ENCODE data around the gene EIF4E1B. TPM values are rescaled to one million over a fixed set of nuclear protein-coding genes. Genes with fewer than 3 reads are reported as not detected.

The EIF4E1B gene
- polyA plus RNA-seq, 3 donors, result 0.20 TPM; not detected in 2

GRCh38 chr5:176654856-176655255, 24.4 kb downstream of the EIF4E1B start:
- WGBS, 3 donors, result 94 to 97% (median 96%) methylated on average over 12 to 14 of the region's 14 CpGs
- no peak overlapping the region for H3K27ac ChIP-seq (ENCODE audit: low read depth, low read length)

DNA sequence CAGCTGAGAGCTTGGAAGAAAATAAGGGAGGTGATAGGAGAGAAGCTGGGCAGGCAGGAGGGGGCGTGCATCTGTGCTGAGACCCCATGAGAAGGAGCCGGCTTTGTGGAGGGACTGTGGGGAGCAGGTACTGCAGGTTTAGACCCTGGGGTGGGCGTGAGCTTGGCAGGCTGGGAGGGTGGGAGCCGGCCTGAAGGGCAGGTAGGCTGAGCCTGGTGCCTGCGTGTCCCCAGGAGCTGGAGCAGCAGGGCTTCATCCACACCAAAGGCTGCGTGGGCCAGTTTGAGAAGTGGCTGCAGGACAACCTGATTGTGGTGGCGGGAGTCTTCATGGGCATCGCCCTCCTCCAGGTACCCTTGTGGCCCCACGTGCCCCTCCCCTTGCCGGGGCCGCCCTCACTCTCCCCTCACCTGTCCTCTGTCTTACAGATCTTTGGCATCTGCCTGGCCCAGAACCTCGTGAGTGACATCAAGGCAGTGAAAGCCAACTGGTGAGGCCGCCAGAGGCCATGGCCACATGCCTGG, 26.1 kb downstream of the EIF4E1B start:
- 84 to 95% (median 90%) methylated on average over 12 to 13 of the region's 13 CpGs for WGBS, 3 donors
- H3K27ac ChIP-seq (ENCODE audit: low read depth, low read length), result no peak overlapping the region

- no peak overlapping the region for H3K27ac ChIP-seq (ENCODE audit: low read depth, low read length)
- 43 to 61% (median 50%) methylated on average over 12 to 14 of the region's 14 CpGs for WGBS, 3 donors
These were observed 27.6 kb downstream of the EIF4E1B start for GRCh38 chr5:176658007-176658599.

GRCh38 chr5:176658817-176659511, 28.5 kb downstream of the EIF4E1B start:
- 32 to 70% (median 35%) methylated on average over 11 of the region's 11 CpGs for WGBS, 3 donors

DNA sequence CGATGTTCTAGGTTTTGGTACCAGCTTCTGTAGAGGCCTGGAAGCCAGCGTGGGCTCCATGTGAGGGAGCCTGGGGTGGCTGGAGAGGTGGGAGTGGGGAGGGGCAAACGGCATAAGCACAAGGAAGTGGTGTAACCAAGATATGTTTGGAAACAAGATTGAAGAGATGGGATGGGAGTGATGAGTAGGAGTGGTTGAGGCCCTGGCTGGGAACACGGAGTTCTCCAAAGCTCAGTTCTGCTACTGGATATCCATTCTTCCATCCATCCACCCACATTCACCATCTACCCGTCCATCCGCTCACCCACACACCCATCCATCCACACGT, 29.0 kb downstream of the EIF4E1B start:
- WGBS, 3 donors, result 75 to 76% (median 75%) methylated on average over 6 to 7 of the region's 7 CpGs
- H3K27ac ChIP-seq (ENCODE audit: low read depth, low read length), result no peak overlapping the region

More at GRCh38 chr5:176658817-176659511, 28.5 kb downstream of the EIF4E1B start:
- H3K27ac ChIP-seq (ENCODE audit: low read depth, low read length), result no peak overlapping the region

DNA sequence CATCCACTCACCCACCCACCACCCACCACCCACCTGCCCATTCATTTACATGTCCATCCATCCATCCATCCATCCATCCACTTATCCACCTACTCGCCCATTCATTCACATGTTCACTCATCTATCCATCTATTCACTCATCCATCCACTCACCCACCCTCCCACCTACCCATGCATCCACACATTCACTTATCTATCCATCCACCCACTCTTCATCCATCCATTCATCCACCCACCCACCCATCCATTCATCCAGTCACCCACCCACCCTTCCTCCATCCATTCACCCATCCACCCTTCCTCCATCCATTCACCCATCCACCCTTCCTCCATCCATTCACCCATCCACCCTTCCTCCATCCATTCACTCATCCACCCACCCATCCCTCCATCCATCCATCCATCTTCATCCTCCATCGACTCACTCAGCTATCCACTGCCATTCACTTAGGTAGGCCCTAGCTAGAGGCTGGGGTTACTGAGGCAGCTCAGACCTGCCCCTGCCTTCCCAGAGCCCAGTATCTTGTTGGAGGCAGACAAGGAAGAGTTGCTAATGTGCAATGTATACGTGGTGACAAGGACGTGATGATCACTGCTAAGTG, 29.5 kb downstream of the EIF4E1B start:
- WGBS, 3 donors, result 61 to 85% (median 78%) methylated on average over 4 of the region's 4 CpGs
- no peak overlapping the region for H3K27ac ChIP-seq (ENCODE audit: low read depth, low read length)

DNA sequence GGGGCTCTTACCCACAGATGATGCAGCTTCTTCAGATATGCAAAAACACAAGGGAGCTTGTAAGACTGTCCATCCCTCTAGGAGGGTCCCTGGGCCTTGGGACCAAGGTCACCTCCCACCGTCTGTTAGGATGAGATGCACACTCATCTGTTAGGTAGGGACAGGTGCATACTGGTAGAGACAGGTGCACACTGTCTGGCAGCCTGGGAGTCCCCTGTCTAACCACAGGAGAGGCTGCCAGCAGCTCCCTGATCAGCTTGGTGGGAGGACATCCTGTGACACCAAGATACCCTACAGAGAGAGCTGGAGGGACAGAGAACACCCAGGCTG, 30.0 kb downstream of the EIF4E1B start:
- 18 to 33% (median 31%) methylated on average over 1 of the region's 1 CpG for WGBS, 3 donors
- H3K27ac ChIP-seq (ENCODE audit: low read depth, low read length), result no peak overlapping the region

GRCh38 chr5:176660860-176661641, 30.6 kb downstream of the EIF4E1B start:
- WGBS, 3 donors, result 50 to 53% (median 50%) methylated on average over 33 of the region's 33 CpGs
- no peak overlapping the region for H3K27ac ChIP-seq (ENCODE audit: low read depth, low read length)

DNA sequence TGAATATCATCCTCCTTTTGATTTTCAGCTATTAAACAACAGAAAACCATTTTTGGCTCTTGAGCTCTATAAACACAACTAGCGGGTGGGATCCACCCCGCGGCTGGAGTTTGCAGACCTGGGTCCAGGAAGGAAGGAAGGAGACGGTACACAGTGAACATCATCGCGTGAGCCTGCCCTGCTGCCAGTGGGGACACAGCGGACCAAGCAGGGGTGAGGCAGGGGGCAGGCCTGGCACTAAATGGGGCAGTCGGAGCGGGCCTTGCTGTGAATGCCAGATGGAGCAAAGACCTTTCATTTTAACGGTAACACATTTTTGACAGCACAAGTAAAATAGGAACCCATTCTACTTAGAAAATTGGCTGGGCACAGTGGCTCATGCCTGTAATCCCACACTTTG, 31.2 kb downstream of the EIF4E1B start:
- 71 to 86% (median 73%) methylated on average over 10 of the region's 10 CpGs for WGBS, 3 donors
- no peak overlapping the region for H3K27ac ChIP-seq (ENCODE audit: low read depth, low read length)

DNA sequence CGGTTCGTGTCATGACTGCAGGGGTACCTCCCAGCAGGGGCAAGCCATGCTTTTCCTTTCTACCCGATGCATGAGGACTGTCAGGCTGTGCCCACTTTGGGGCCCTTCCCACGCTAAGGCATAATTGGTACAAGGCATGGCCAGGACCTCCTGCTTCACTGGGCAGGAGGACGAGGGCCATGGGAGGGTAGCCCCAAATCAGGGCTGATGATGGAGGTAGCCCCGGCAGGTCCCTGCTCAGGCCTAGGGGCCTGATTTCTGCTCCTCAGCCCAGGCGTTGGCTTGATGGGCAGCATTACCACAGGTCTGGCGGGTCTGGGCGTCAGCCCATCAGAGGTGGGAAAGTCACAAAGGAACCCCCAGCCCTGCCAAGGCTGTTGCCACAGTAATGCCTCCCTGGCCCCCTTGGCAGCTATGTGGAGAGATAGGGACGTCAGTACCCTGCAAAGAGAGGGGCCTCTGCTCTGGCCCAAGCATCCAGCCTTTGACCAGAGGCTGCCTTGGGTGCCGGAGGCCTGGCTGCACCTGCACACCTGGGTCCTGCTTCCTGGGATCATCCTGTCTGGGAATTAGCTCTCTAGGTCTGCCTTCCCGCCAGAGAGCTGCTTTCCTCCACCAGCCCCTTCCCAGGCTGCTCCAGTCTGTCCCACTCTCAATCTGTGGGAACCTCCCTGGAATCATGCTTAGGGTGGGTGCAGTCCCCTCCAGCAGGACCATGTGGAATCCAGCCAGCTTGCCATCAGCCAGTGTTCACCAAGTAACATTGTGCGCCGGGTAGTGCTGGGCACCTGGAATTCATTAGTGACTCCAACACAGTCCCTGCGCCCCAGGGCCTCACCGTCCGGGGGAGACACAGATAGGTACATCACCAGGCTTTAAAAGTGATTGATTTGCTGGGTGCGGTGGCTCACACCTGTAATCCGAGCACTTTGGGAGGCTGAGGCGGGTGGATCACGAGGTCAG, 32.2 kb downstream of the EIF4E1B start:
- H3K27ac ChIP-seq (ENCODE audit: low read depth, low read length), result no peak overlapping the region
- 80 to 88% (median 86%) methylated on average over 20 to 21 of the region's 21 CpGs for WGBS, 3 donors

- 76 to 85% (median 84%) methylated on average over 10 of the region's 10 CpGs for WGBS, 3 donors
- H3K27ac ChIP-seq (ENCODE audit: low read depth, low read length), result no peak overlapping the region
These were observed 33.1 kb downstream of the EIF4E1B start for GRCh38 chr5:176663566-176663965.

DNA sequence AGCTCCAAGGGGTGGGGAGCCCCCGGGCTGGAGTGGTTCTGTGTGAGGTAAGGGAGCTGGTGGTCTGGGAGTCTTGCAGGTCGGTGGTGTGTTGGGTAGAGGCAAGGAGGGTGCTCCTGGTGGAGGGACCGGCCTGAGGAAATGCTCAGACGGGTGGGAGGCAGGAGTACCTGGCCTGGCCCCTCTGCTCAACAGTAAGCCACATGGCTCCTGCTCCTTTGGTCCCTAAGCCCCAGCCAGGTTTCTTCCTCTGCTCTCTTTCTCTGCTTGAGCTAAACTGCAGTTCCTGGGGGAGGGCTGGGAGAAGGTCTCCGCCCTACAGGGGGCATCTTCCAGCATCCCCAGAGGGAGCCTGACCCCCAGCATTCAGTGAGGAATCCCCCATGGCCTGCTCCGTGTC, 34.0 kb downstream of the EIF4E1B start:
- 28 to 35% (median 34%) methylated on average over 5 to 6 of the region's 6 CpGs for WGBS, 3 donors
- H3K27ac ChIP-seq (ENCODE audit: low read depth, low read length), result no peak overlapping the region

GRCh38 chr5:176664886-176665285, 34.4 kb downstream of the EIF4E1B start:
- WGBS, 3 donors, result 15 to 27% (median 25%) methylated on average over 19 of the region's 19 CpGs
- no peak overlapping the region for H3K27ac ChIP-seq (ENCODE audit: low read depth, low read length)

DNA sequence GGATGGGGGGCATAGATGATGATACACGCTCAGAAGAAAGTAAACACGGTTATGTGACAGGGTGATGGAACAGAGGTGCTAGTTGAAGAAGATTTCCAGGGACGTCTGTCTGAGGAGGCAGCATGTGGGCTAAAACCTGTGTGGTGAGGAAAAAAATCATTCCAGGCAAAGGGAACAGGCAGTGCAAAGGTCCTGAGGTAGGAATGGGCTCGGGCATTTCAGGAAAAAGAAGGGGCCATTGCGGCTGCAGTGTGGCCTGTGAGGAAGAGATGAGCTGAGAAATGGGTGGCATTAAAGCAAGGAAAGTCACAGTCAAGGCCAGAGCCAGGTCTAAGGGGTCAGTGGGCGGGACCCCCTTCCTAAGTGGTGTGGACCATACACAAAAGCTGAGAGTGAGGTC, 35.0 kb downstream of the EIF4E1B start:
- H3K27ac ChIP-seq (ENCODE audit: low read depth, low read length), result no peak overlapping the region
- WGBS, 3 donors, result 77 to 90% (median 86%) methylated on average over 6 of the region's 6 CpGs

DNA sequence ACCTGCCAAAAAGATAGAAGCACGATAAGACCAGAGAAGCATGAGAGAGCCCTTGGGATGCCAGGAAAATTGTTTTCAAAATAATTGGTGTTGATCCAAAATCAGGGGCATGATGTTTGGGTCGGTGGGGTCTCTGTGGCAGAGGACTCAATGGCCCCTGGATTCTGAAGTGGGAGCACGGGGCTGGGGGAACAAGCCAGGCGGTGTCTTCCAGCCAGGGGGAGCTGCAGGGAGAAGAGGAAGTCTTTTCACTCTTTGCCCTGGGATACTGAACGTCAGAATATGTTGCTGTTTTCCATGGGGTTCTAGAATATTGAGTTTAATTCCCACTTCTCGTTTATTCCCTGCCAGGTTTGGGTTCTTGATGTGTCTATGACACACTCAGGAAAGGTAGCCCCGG, 37.2 kb downstream of the EIF4E1B start:
- H3K27ac ChIP-seq (ENCODE audit: low read depth, low read length), result no peak overlapping the region
- 61 to 67% (median 67%) methylated on average over 7 of the region's 7 CpGs for WGBS, 3 donors

DNA sequence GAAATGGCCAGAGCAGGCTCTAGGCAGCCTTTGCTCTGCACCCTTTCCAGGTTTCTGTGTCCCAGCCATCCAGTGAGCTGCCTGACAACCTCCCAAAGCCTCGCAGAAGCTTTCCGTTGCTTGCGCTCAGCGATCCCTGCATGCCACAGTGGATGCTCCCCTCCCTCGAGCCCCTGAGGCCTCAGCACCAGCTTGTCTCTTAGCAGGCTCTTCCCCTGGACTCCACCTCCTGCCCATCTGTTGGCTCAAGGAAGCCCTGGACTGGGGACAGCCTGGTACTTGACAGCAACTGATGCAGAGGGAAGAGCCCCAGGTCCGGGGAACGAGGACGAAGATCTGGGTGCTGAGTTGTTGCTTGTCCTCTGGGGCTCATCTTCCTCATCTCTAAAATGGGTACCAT, 40.0 kb downstream of the EIF4E1B start:
- no peak overlapping the region for H3K27ac ChIP-seq (ENCODE audit: low read depth, low read length)
- 72 to 77% (median 77%) methylated on average over 8 of the region's 8 CpGs for WGBS, 3 donors

- WGBS, 3 donors, result 67 to 71% (median 69%) methylated on average over 4 of the region's 4 CpGs
- H3K27ac ChIP-seq (ENCODE audit: low read depth, low read length), result no peak overlapping the region
These were observed 40.9 kb downstream of the EIF4E1B start for GRCh38 chr5:176671399-176671798.
